Measurements from ENCODE around the gene DHX34.

The DHX34 gene

GRCh38 chr19:47417746-47418691 is 68.9 kb downstream of the DHX34 start:
- DNase-seq (ENCODE audit: low spot score), result no peak

GRCh38 chr19:47418692-47419029 is 69.5 kb downstream of the DHX34 start:
- DNase-seq (ENCODE audit: low spot score), result no peak

GRCh38 chr19:47419030-47419783 is 70.1 kb downstream of the DHX34 start, which contains the start of gene MEIS3:
Gene MEIS3 (minus strand): TSS chr19:47419527. CDS start chr19:47419081, 446 bp downstream.
- DNase-seq (ENCODE audit: low spot score), result no peak

GRCh38 chr19:47419789-47420188 is 70.7 kb downstream of the DHX34 start:
- no peak for DNase-seq (ENCODE audit: low spot score)

- no peak for DNase-seq (ENCODE audit: low spot score)
Observed at GRCh38 chr19:47421244-47421786, 72.2 kb downstream of the DHX34 start.

GRCh38 chr19:47421844-47422395 is 72.8 kb downstream of the DHX34 start:
- DNase-seq (ENCODE audit: low spot score), result no peak

GRCh38 chr19:47422417-47423163 is 73.5 kb downstream of the DHX34 start:
- DNase-seq (ENCODE audit: low spot score), result no peak

GRCh38 chr19:47423203-47423882 is 74.2 kb downstream of the DHX34 start:
- DNase-seq (ENCODE audit: low spot score), result no peak

- peak; percentile 58 for DNase-seq (ENCODE audit: low spot score)
Observed at GRCh38 chr19:47427241-47428176, 78.4 kb downstream of the DHX34 start.

- DNase-seq (ENCODE audit: low spot score), result peak; percentile 98
Observed at GRCh38 chr19:47428177-47428894, 79.2 kb downstream of the DHX34 start.

- DNase-seq (ENCODE audit: low spot score), result no peak
Observed at GRCh38 chr19:47429140-47429793, 80.2 kb downstream of the DHX34 start.

- no peak for DNase-seq (ENCODE audit: low spot score)
Observed at GRCh38 chr19:47430041-47430802, 81.1 kb downstream of the DHX34 start.

GRCh38 chr19:47432091-47432490 is 83.0 kb downstream of the DHX34 start:
- DNase-seq (ENCODE audit: low spot score), result no peak

All from COLO829 (cell line).